GM21619 (cell line): ENCODE results near the gene AP1AR.

Experiments used
- ATAC-seq: cut with Tn5 transposase; IDR thresholded peaks from one replicate; pipeline ENCODE4 v1.9.1; 2021; ENCODE audit not compliant: unreplicated experiment

AP1AR gene

DNA sequence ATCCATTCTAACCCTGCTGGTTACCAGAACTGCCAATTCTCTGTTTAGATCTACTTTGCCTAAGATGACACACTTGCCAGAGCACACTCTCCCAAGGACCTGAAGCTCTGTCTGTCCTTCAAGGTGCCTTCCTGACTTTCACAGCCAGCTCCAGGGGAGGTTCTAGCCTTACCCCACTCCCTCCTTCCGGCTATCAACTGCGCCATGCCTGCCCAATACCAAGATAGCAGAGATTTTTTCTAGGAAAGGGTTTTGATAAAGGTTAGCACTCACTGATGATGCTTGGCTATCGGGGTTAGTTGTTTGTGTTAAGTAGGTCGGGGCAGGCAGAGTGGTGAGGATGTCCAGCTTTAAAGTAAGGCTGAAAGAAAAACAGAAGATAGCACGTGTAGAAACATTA, 79.9 kb downstream of the AP1AR start:
- no peak for ATAC-seq

DNA sequence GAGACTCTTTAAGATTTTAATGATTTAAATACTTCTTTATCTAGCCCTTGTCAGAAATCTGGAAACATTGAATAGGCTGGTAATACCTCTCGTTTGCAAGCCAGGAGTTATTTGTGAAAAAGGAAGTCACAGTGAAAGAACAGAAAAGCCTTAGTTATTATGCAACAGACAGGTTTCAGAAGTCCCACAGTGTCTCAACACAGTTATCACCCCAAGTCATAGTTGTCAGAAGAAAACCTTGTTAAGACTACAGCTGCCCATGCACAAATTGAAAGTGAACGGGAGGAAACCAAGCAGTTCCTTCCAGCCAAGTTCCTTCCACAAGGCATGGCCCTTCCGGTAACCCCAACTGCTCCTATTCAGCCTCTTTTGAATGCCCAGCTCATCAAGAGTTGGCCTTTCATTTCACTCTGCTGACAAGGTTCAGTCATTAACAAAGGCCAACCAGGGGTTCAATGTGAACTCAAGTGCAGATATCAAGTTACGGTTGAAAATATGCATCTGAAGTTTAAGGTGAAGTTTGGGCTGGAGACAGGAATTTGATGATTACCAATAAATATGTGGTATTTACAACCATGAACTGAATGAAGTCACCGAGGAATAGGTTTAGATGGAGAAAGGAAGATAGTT, 81.1 kb downstream of the AP1AR start:
- ATAC-seq: peak; percentile 97

DNA sequence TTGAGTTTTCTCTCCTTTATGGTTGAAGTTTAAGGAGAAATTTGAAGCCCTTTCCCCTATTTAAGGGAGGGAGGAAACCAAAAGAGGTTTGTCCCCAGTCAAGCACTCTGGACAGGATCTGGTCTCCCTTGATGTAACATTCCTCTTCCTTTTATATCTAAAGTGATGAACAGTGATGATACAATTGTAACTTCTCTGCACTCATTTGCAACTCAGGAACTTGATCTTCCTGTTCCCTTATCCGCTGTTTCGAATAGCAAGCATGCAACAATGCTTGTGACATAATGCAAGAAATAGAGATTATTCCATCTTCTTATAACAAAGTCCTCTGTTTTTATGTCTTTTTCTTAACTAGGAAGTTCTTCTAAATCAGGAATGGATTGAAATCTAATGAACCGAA, 83.9 kb downstream of the AP1AR start:
- no peak for ATAC-seq

DNA sequence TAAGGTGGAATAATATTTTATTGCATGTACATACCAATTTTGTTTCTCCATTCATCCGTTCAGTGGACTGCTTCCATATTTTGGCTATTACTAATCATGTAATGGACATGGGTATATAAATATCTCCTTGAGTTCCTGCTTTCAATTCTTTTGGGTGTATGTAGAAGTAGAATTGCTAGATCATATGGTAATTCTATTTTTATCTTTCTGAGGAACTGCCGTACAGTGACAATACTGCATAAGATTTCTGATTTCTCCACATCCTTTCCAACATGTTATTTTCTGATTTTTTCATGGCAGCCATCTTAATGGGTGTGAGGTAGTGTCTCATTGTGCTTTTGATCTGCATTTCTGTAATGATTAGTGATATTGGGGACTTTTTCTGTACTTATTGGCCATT, 84.8 kb downstream of the AP1AR start:
- no peak for ATAC-seq

DNA sequence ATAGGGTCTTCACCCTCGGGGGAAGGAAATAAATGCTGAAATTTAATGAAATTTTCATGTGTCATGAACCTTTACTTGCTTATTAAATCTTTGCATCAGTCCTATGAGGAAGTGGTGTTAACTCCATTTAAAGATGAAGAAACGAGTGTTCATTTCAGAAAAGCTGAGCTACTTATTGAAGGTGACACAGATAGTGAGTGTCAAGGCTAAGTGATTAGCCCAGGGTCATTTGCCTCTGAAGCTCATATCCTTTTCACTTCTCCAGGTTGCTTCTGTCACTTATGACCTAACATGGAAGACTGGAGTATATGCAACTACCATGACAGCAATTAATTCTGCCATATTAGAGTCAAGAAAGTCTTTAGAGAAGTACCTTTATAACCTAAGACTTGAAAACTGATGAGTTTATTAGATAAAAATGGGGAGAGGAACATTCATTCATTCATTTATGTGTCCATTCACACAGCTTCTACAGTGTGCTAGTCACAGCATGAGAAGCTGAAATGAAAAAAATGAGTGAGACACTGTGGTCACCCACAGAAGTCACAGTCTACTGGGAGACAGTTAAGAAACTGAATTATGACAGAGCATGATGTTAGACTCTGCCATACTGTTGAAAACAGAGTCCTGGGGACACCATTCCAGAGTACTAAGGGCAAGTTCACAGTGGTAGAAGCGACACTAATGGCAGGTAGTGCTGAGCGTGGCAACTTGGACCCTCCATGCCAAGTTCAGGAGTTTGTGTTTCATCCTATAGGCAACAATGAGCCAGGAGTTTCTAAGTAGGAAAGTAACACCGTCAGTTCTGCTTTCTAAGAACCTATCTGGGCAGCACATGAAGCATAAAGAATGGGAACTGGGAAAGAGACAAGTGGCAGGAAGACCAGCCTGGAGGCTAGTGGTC, 86.9 kb downstream of the AP1AR start:
- ATAC-seq: peak; percentile 96
